Activated CD8-positive, alpha-beta memory T cell treated with anti-CD3 and anti-CD28 coated beads, Interleukin-2, amount 50 U/mL, for 48 hours (primary cell): ENCODE results near the gene AARS2.

ENCODE experiments used
- DNase-seq: peaks from one replicate; pipeline ENCODE4 v3.0.0-alpha.2; 2020

The AARS2 gene

DNA sequence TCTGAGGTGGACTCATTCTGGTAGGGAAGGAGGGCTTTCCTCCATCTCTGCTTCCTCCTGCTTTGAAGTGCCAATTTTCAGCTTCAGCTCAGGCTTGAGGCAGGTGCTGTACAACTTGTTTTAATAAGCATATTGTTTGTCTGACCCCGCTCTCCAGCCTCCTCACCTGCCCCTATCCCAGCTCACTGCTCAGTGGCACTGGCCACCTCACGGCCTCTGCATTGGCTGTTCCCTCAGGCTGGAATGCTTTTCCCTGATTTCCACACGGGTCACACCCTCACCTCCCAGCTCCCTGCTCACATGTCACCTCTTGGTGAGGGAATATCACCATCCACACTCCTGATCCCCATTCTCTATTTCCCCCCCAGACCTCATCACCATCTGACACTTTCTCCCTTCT lies 14.3 kb downstream of the AARS2 start:
- DNase-seq, result no peak

DNA sequence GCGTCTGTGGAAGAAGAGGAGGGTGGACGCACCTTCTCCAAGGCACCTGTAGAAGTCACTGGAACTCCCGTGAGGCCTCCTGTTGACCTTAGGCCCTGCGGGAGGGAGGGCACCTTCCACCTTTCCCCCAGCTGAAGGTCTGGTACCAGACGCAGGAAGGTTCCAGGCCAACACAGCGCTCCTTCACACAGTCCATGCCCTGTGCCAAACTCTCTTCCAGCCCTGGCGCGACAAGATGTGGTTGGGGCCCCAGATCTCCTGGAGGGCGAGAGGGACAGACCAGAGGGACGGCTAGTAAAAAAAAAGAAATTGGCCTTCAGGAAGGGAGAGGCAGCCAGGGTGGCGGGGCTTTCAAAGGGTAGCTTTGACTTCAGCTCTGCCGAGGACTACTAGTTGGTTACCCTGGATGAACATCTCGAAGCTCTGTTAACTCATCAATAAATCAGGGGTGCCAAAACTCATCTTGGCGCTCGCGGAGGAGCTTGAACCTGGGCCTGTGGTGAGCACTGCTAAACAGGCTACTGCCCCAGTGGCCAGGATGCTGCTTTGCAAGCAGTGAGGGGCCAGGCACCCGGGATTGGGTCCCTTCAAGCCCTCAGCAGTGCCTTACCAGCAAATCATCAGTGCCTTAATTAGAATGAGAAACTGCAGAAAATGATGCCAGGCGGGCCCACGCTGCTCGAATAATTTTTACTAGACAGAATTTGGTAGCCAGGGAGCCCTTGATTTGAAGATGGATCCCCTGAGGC lies 14.9 kb downstream of the AARS2 start:
- DNase-seq, result no peak

DNA sequence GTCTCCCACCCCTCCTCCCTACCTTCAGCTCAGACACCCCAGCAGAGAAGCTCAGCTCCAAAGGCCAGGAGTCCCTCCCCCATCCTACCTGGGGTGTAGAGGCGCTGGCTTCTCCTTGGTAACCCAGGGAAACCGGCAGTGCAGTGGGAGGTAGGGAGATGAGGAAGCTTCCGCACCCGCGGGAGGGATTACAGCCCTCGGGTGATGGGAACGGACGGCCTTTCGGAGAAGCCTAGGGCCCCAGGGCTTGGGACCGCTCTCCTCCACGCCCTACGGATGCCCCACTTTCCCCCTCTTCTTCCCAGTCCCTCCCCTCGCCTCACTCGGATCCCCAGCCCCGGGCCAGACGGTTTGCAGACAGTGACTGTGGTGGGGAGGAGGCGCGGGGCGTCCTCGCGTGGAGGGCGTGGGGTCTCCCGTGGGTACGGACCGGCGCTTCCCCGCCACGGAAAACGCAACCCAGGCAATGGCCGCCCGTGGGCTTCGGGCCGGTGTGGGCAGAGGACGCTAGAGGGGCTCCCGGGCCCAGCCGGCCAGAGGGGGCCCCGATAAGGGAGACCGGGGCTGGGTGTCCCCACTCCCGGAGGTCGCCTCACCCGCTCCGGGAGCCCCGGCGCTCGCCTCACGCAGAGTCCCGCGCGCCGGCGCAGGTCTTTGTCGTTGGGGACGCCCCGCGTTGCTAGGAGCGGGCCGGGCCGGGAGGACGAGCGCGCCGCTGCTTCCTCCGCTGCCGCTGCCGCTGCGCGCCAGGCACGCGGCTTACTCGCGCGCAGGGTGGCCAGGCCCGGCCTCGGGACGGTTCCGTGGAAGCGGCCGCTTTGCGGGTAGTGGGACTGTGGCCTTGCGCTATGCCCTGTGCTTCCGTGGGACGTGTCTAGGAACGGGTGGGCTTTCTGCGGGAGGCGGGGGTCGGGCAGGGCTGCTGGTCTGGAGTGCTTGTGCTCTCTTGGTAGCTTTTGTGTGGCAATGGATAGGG lies 15.8 kb downstream of the AARS2 start:
- DNase-seq, result peak; percentile 78

DNA sequence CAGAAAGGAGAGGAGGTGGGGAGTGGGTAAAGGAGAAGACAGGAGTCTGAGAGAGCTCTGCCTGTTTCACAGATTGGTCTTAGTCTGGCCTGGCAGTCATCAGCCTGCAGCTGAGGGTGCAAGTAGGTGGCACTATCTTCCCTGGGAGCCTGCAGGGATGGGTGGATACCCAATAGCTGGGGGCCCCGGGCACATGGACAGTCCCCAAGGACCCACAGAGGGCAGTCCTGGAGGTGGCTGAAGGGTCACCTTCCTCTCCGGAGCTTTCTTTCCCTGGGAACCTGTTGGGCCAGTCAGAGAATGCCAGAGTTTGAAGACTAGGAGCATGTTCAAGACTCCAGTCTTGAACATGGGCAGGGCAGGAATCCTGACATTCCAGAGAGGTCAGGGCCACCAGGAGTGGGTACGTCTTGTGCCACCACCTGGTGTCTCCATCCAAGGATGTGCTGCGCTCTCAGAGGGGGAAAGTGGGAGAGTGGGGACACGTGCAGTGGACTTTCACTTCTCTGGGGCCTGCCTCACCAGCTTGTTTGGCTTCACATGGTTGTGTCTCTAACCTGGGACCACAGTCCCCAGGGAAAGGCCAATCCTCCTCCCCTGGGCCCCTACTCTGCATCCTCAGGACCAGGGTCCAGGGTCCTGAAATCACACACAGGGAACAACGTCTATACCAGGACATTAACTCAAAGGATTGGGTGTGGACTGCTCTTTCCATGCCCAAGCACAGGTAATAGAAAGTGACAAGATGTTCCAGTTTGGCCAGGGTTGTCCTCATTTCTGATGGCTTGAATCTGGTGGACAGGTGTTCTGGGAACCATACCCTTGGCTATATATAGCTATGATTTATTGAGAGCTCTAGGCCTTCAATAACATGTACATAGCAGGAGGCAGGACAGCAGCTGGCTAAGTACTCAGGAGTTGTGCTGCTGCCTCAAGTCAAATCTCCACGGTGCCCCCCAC lies 18.0 kb downstream of the AARS2 start:
- no peak for DNase-seq

DNA sequence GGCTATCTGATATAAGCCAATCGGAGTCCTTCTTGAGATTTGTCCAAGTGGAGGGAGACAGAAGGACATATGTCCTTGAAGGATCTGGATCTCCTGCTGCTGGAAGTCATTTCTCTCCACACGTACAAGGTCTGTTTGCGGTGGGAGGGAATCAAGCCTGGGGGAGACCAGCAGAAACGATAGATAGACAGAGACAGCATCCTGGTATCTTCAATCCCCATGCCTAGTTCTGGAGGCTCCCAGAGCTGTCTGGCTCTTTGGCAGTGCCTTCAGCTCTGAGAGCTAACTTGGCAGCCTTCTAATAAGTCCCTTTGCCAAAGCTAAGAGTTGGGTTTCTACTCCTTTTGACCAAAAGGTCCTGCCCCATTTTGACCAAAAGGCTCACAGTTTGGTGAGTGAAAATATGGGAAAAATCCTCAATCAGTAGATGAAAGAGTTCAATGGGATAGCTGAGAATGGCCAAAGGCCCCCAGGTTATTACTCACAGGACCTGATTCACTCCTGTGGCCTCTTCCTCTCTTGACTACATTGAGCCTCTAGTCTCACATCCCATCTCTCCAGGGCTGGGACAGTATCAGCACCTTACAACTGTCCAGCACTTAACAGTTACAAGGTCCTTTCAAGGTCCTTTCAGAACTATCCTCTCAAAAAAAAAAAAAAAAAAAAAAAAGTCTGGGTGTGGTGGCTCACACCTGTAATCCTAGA lies 20.3 kb downstream of the AARS2 start:
- DNase-seq, result no peak

DNA sequence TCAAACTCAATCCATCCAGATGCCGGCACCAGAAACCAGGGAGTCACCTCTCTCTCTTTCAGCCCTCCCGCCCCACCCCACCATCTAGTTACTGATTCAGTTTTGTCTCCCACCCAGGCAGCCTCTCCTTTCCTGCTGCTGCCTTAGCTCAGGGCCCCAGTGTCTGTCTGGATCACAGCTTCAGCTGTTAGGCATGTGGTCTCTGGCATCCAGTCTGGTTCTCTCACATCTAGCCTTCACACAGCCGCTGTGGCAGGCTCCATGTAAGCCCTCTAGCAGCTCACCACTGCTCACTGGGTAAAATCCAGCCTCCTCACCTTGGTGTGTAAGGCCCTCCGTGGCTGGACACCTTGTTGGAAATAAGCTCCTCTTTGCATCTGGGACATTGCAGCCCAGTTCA lies 21.3 kb downstream of the AARS2 start:
- DNase-seq, result no peak

DNA sequence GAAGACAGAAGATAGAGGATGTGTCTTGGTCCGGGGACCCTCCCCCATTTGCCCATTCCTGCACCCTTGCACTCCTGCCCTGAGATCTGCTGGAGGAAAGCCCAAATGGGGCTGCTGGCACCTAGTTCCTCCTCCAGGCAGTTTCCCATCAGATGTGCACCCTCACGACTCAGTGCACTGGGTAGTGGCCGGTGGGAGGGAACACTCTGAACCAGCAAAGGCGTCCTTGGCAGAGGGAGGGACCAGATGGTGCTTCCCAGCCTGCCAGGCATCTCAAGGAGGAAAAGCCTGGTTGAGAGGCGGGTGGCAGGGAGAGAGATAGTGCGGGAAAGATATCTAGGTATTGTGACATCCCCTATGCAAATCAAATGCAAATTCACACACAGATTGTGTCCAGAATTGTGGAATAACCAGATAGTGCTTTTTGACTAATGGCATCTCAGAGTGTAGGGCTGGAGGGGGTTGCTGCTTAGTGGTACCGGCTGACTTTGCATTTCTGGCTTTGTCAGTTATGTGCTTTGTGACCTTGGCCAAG lies 23.4 kb downstream of the AARS2 start:
- DNase-seq, result no peak

DNA sequence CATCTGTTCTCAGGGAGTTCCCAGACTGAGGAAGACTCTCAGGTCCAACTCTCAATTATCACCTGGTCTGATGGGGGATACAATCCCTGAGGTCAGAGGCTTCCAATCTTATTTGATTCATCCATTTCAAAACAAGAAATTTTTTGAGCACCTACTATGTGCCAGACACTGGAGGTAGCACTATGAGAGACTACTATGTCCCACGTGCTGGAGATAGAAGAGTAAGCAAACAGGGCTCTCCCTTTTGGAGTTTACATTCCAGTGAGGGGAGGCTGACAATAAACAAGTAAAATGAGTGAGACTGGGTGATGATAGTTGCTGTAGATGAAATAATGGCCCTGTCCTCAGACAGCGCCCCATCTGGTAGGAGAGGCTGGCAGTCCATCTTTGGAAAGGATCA lies 26.4 kb downstream of the AARS2 start:
- no peak for DNase-seq

DNA sequence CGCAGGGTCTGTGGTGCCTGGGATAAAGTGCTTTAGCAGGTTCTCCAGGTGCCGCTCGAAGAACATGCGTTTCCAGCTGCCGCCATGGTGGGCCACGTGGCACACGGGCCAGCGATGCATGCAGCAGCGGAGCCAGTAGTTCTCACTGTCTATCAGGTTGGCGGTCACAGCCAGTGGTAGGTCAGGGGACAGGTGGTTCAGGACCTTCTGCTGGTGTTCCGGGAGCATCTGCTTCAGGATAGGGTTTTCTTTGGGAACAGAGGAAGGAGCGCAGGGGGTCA lies 26.9 kb downstream of the AARS2 start:
- DNase-seq, result no peak

DNA sequence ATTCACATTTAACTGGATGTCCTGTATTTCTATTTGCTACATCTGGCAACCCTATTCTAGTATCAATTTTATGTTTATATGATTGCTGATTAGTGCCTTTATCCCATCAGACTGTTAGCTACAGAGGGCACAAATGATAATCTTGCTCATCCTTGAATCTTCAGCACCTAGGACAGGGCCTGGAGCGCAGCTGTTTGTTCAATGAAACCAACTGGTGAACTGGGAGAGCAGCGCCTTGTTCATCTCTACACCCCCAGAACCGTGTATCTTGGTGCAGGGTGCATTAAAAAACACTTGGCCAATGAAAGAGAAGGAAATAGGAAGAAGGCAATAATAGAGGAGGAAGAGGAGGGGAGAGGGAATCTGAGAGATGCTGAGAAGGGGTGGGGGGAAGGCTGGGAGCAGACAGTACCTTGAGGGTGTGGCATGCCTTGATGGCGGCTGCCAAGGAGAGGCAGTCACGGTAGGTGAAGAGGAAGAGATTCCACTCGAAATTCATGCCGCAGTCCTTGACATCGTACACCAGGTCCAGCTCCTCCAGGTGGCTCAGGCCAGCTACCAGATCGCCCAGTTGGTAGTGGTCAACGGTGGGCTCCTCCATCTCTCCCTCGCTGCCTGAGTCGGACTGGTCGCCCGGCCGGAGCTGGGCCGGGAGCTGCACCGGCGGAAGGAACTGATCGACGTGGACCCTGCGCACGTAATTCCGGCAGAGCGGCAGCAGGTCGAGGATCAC lies 27.4 kb downstream of the AARS2 start:
- DNase-seq, result no peak

DNA sequence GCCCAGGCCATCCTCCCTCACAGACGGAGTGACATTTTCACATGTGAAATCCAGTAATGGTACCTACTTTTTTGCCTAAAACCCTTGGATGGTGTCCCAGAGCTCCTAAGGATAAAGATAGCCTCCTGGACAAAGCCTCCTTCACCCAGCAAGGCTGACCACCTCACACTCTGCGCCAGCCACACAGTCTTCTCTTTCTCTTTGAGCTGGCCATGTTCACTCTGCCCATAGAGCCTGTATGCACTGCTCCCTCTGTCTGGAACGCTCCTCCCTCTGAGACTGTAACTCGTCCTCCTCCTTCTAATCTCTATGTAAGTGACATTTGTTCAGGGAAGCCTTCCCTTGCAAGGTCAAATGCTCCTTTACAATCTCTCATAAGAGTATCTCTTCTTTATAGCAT lies 28.3 kb downstream of the AARS2 start:
- no peak for DNase-seq

DNA sequence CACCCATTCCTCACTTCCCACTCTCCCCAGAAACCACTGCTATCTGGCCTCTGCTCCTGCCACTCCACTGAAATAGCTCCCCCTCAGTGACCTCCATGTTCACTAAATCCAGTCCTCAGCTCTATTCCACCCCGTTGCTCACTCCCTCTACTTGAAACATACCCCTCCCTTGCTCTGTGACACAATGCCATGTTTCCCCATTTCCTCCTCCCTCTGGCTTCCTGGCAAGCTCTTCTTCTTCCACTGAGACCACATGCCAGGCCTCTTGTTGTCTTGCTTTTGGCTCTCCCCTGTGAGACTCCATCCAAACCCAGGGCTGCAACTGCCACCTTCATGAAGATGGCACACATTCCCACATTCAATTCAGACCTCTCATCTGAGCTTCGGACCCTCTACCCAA lies 29.0 kb downstream of the AARS2 start:
- no peak for DNase-seq

DNA sequence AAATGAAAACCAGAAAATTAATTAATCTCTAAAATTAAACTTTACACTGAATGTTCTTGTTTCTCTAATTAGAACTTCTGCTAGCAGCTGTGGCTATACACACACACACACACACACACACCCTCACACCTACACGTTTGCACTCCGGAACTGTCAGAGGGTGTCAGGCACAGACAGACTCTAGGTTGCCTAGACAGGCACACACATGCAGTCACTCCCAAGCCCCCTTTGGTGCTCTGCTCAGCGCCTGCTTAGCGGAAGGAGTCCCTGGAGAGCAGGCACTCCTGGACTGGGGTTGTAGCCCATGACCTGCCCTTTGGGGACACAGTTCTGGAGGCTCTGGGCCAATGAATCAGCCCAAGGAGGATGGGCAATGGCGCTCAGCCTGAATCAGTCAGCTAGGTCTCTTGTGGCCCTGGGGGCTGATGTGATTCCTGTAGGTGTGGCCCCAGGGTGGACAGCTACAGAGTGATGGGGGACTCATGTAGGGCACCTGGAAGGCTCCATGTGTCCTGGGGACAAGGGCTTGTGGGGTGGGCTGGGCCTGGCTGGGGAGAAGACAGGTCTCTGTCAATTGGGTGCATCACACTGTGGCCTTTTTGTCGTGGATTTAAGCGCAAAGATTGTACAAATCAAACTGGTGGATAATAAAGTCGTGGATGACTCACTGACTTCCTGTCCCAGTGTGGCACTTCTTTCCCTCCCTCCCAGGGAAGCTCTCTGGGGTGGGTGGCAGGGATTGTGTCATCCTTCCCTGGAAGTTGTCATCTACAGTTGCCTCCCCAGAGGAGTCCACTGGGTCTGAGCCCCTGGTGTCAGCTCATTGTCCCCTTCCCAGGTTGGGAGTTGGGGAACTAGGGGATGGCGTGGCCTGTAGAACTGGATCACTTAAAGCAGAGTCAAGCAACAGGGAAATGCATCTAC lies 34.1 kb downstream of the AARS2 start:
- no peak for DNase-seq

DNA sequence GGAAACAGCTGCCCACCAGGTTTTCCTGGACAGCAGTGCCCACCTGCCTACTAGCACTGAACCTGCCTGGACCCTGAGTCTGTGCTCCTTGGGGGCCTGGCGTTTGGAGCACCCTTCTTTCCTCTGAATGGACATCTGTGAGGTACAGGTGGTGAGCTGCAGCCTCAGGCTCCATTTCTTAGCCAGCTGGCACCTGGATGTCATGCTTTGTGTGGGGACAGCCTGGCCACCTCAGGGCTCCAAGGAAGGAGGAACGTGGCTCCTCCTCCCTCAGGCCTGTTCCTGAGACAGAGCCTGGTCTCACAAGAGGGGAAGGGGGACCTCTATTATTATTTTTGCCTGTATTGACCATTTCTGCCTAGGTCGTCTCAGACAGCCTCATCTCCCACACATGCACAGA lies 34.8 kb downstream of the AARS2 start:
- no peak for DNase-seq

DNA sequence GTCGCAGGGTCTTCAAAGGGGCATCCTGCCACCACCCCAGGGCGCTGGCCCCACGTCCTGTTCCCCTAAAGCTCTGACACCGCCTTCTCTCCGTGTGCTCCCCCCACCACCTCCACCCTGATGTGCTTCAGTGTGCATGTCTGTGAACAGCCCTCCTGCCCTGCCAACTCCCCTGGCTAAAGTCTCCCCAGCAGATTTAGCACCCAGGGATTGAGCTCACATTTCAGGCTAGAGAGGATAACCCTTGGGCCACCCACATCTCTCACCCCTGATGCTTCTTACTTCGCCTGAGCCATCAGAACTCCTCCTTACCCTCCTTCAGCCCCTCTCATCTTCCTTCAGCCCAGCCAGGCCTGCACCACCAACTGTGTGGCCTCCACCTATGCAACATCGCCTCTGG lies 35.4 kb downstream of the AARS2 start:
- DNase-seq, result no peak

DNA sequence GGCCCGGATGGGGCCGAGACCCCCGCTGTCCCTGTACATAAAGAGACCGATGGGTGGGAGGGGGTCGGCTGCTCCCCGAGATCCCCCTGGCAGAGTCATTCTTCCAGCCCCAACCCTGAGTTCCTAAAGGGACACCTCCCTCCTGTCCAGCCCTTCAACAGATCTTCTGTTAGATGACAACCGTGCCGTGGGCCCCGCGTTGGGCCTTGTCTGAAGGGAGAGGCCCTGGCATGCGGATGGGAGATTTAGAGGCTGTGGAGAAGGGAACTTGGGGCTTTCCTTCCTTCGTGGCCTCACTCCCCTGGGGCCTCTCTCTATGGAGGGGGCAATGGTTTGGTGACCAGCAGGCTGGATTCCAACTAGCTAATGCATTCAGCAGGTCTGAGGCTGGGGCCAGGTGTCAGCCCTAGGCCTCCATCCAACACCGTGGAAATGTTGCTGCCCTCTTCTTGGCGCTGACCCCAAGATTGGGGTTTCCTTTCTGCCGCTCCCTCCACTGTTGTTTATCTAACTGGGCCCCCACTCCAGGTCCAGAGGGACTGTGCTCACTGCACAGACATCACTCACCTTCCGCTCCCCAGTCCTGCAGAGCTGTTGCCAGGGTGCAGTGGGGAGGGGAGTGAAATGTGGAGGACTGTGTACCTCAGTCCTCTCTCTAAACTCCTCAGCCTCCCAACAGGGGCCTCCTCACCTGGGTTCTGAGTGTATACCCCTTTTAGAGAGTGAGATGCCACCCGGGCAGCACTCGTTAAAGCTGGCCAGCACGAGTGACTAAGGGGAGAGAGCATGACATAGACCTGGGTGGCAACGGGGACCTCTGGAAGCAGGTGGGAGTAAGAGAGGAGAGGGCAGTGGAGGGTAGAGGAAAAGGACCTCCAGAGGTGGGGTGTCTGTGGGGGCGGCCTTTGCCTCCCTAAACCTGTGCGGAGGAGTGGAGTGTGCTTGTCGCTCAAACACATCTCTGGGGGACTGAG lies 36.2 kb downstream of the AARS2 start:
- DNase-seq, result no peak

DNA sequence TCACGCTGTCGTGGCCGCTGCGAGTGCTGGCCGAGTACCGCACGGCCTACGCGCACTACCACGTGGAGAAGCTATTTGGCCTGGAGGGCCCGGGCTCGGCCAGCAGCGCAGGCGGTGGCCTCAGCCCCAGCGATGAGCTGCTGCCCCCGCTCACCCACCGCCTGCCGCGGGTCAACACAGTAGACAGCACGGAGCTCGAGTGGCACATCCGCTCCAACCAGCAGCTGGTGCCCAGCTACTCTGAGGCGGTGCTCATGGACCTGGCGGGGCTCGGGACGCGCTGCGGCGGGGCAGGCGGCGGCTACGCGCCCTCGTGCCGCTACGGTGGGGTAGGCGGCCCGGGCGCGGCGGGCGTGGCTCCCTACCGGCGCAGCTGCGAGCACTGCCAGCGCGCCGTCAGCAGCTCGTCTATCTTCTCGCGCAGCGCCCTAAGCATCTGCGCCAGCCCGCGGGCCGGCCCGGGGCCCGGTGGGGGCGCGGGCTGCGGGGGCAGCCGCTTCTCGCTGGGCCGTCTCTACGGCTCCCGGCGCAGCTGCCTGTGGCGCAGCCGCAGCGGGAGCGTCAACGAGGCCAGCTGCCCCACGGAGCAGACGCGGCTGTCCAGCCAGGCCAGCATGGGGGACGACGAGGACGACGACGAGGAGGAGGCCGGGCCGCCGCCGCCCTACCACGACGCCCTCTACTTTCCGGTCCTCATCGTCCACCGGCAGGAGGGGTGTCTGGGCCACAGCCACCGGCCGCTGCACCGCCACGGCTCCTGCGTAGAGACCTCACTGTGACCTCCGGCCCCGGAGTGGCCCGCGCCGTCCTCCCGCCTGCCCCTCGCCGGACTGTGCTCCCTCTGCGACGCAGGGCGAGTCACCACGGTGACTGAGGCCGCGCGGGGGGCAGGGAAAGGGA lies 37.1 kb downstream of the AARS2 start:
- DNase-seq, result no peak

DNA sequence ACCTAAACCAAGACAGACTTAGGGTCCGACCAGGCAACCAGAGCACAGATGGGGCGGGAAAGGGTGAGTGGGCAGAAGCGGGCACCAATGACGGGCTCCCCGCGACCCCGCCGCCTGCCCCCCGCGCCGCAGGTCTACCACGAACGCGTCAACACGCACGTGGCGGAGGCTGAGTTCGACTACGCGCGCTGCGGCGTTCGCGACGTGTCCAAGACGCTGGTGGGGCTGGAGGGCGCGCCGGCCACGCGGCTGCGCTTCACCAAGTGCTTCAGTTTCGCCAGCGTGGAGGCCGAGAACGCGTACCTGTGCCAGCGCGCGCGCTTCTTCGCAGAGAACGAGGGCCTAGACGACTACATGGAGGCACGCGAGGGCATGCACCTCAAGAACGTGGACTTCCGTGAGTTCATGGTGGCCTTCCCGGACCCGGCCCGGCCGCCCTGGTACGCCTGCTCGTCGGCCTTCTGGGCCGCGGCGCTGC lies 37.8 kb downstream of the AARS2 start:
- DNase-seq, result no peak
